Ascending aorta (tissue), 2 donors: ENCODE measurements around the gene CAPN7. TPM values are rescaled to one million over a fixed set of nuclear protein-coding genes. Genes with fewer than 3 reads are reported as not detected.
"Not testable (repeated sequence)": the region's sequence is repeated elsewhere in the genome, so short reads cannot be mapped to it uniquely, and the experiment has no call there.

Source experiments
- DNase-seq, 2 donors: peaks; one replicate each; pipeline ENCODE4 v3.0.0-alpha.2; 2019; ENCODE audit warnings: low spot score in 2 of 2
- H3K27ac ChIP-seq, 2 donors: fragments of 200-600 bp; sonication (generic); one replicate each; pipeline ENCODE4 v1.5.1; 2016 to 2017; ENCODE audit warnings: mild to moderate bottlenecking in 1 of 2
- H3K27me3 ChIP-seq: fragments of 200-600 bp; sonication (generic); one replicate; pipeline ENCODE4 v1.5.1; 2017
- H3K36me3 ChIP-seq, 2 donors: fragments of 200-600 bp; sonication (generic); one replicate each; pipeline ENCODE4 v1.5.1; 2016
- H3K4me1 ChIP-seq, 2 donors: fragments of 200-600 bp; sonication (generic); one replicate each; pipeline ENCODE4 v1.5.1; 2016 to 2017; ENCODE audit warnings: mild to moderate bottlenecking in 1 of 2
- H3K4me3 ChIP-seq, 2 donors: fragments of 200-600 bp; sonication (generic); one replicate each; pipeline ENCODE4 v1.5.1; 2016 to 2017; ENCODE audit warnings: mild to moderate bottlenecking in 1 of 2
- H3K9me3 ChIP-seq, 2 donors: fragments of 200-600 bp; sonication (generic); one replicate each; pipeline ENCODE4 v1.5.1; 2016
- CTCF ChIP-seq, 3 experiments: fragments of 200-600 bp in 2 of 3; fragments of 450-650 bp in 1 of 3; sonication (generic) in 2 of 3; IDR thresholded peaks; one replicate each; pipeline ENCODE4 v1.5.1; 2016 to 2019; ENCODE audit warnings: antibody characterized with exemption in 3 of 3, mild to moderate bottlenecking in 1 of 3, moderate library complexity in 1 of 3
- intact Hi-C: fragments of 100-400 bp; cut with DNase I; formaldehyde crosslinking; loops from one replicate; pipeline ENCODE4 v1.15.1; 2023
- total RNA-seq: library from RNA; depleted of rRNA; stranded (reverse); fragments of >200 nt; gene quantifications from one replicate; pipeline ENCODE4 v1.1.0, GENCODE V29; 2016

The CAPN7 gene
- total RNA-seq, 1 donor from 2014 or later, result 38.6 TPM

- Histone ChIP-seq H3K9me3 (no peaks in the 10 kb centered on the region), H3K36me3 (no peaks in the 10 kb centered on the region), H3K4me3 (no peak overlapping the region), H3K4me1 (no peaks in the 10 kb centered on the region), H3K27me3 (no peaks in the 10 kb centered on the region), H3K27ac (no peak overlapping the region)
- TF ChIP-seq CTCF (IDR thresholded peaks at IDR 0.05), result no peak
- DNase-seq, result no peak
- intact Hi-C loops, result no loop called here
Measured at GRCh38 chr3:15164340-15164739, 41.7 kb upstream of the CAPN7 start.

- Histone ChIP-seq H3K4me3 (no peak overlapping the region), H3K36me3 (no peaks in the 10 kb centered on the region), H3K27me3 (no peaks in the 10 kb centered on the region), H3K4me1 (no peaks in the 10 kb centered on the region), H3K9me3 (no peaks in the 10 kb centered on the region), H3K27ac (no peak overlapping the region)
- DNase-seq, result no peak
- no peak for TF ChIP-seq CTCF (IDR thresholded peaks at IDR 0.05)
- intact Hi-C loops, result no loop called here
Measured at GRCh38 chr3:15165061-15165460, 41.0 kb upstream of the CAPN7 start.

- DNase-seq, H3K4me1 ChIP-seq, intact Hi-C loops, H3K27ac ChIP-seq, H3K27me3 ChIP-seq, H3K36me3 ChIP-seq, H3K4me3 ChIP-seq, H3K9me3 ChIP-seq: not testable (repeated sequence)
Measured at GRCh38 chr3:15166391-15166790, 39.7 kb upstream of the CAPN7 start.

- H3K4me3 ChIP-seq, result no peak overlapping the region
- H3K36me3 ChIP-seq, result no peaks in the 10 kb centered on the region
- no peaks in the 10 kb centered on the region for H3K27me3 ChIP-seq
- no peak overlapping the region for H3K27ac ChIP-seq
- no peak for TF ChIP-seq CTCF (IDR thresholded peaks at IDR 0.05)
- DNase-seq, result no peak
- intact Hi-C loops, result no loop called here
- no peaks in the 10 kb centered on the region for H3K9me3 ChIP-seq
- H3K4me1 ChIP-seq, result no peaks in the 10 kb centered on the region
Measured at GRCh38 chr3:15171096-15171495, 35.0 kb upstream of the CAPN7 start.

- H3K27ac ChIP-seq, result no peak overlapping the region
- intact Hi-C loops, result no loop called here
- H3K36me3 ChIP-seq, result no peaks in the 10 kb centered on the region
Measured at GRCh38 chr3:15172806-15173205, 33.2 kb upstream of the CAPN7 start.

GRCh38 chr3:15174953-15175352 lies 31.1 kb upstream of the CAPN7 start:
- DNase-seq, result no peak
- H3K36me3 ChIP-seq, result no peaks in the 10 kb centered on the region
- no peak overlapping the region for H3K4me3 ChIP-seq
- no peak overlapping the region for H3K27ac ChIP-seq
- intact Hi-C loops, result no loop called here
- no peaks in the 10 kb centered on the region for H3K27me3 ChIP-seq
- no peaks in the 10 kb centered on the region for H3K9me3 ChIP-seq
- no peaks in the 10 kb centered on the region for H3K4me1 ChIP-seq
- no peak for TF ChIP-seq CTCF (IDR thresholded peaks at IDR 0.05)

More at GRCh38 chr3:15172806-15173205, 33.2 kb upstream of the CAPN7 start:
- H3K27me3 ChIP-seq, result no peaks in the 10 kb centered on the region
- no peaks in the 10 kb centered on the region for H3K9me3 ChIP-seq
- H3K4me1 ChIP-seq, result no peaks in the 10 kb centered on the region
- no peak for TF ChIP-seq CTCF (IDR thresholded peaks at IDR 0.05)
- H3K4me3 ChIP-seq, result no peak overlapping the region
- DNase-seq, result no peak
